SU-DHL-6 (cell line): ENCODE results near the gene ZNF518A.

ENCODE experiments used
- H2AFZ ChIP-seq: fragments of 200-600 bp; sonication (generic); 2 replicates; pipeline ENCODE4 v1.6.1; 2014; ENCODE audit warnings: low read depth, mild to moderate bottlenecking, moderate library complexity, mixed read lengths, antibody characterized with exemption, low read length; ENCODE audit not compliant: severe bottlenecking
- H3F3A ChIP-seq: fragments of 200-600 bp; shearing (Covaris generic); 2 replicates; pipeline ENCODE4 v1.6.0; 2016; ENCODE audit warnings: antibody characterized with exemption, mild to moderate bottlenecking; ENCODE audit not compliant: insufficient read depth
- H3K27ac ChIP-seq: fragments of 200-600 bp; sonication (generic); 2 replicates; pipeline ENCODE4 v1.5.1; 2016; ENCODE audit warnings: low read depth, mild to moderate bottlenecking, low read length, moderate library complexity, mixed read lengths
- H3K27me3 ChIP-seq: fragments of 200-600 bp; sonication (generic), shearing (Covaris generic); 2 replicates; pipeline ENCODE4 v1.6.0; 2014; ENCODE audit warnings: mild to moderate bottlenecking, low read length
- H3K36me3 ChIP-seq: fragments of 200-600 bp; sonication (generic); 2 replicates; pipeline ENCODE4 v1.6.1; 2014; ENCODE audit warnings: mild to moderate bottlenecking, low read length, mixed read lengths
- H3K4me2 ChIP-seq: fragments of 300-600, 200-600 bp; shearing (Covaris generic), sonication (generic); 2 replicates; pipeline ENCODE4 v1.6.0; 2014; ENCODE audit warnings: low read length, low read depth, mild to moderate bottlenecking; ENCODE audit not compliant: poor library complexity, severe bottlenecking
- H3K4me3 ChIP-seq: fragments of 200-600 bp; sonication (generic); 2 replicates; pipeline ENCODE4 v1.5.1; 2014; ENCODE audit warnings: antibody characterized with exemption, low read length, mild to moderate bottlenecking, mixed read lengths; ENCODE audit not compliant: insufficient read depth, poor library complexity, severe bottlenecking
- H3K79me2 ChIP-seq: fragments of 200-600 bp; sonication (generic); 2 replicates; pipeline ENCODE4 v1.6.1; 2014; ENCODE audit warnings: mild to moderate bottlenecking, low read length, moderate library complexity; ENCODE audit not compliant: insufficient read depth
- H3K9ac ChIP-seq: fragments of 200-600 bp; sonication (generic); 2 replicates; pipeline ENCODE4 v1.7.0; 2014; ENCODE audit warnings: mild to moderate bottlenecking, low read length
- H3K9me2 ChIP-seq: fragments of 200-600 bp; sonication (generic); replicated peaks from 2 replicates; pipeline ENCODE4 v1.6.1; 2014; ENCODE audit warnings: low read length; ENCODE audit not compliant: insufficient read depth
- H3K9me3 ChIP-seq: fragments of 200-600 bp; sonication (generic); 2 replicates; pipeline ENCODE4 v1.6.1; 2014; ENCODE audit warnings: low read length, mixed read lengths; ENCODE audit not compliant: insufficient read depth
- H4K20me1 ChIP-seq: fragments of 200-600 bp; sonication (generic); 2 replicates; pipeline ENCODE4 v1.6.1; 2014; ENCODE audit warnings: low read depth, mild to moderate bottlenecking, antibody characterized with exemption, low read length, moderate library complexity, mixed read lengths
- CTCF ChIP-seq: fragments of 200-600 bp; sonication (generic); IDR thresholded peaks from one replicate; pipeline ENCODE4 v1.5.1; 2017; ENCODE audit warnings: antibody characterized with exemption, mild to moderate bottlenecking, low read length, moderate library complexity; ENCODE audit not compliant: insufficient read depth, poor library complexity, severe bottlenecking
- EZH2phosphoT487 ChIP-seq: fragments of 200-600 bp; sonication (generic), shearing (Covaris generic); conservative IDR thresholded peaks from 2 replicates; pipeline ENCODE4 v1.6.1; 2018; ENCODE audit warnings: mild to moderate bottlenecking, antibody characterized with exemption, low read length, moderate library complexity, mixed read lengths

Gene ZNF518A

GRCh38 chr10:96089116-96089515 lies 41.0 kb upstream of the ZNF518A start:
- peak overlapping the region; percentile 83 for H3K27ac ChIP-seq
- H3K4me2 ChIP-seq: peak overlapping the region; percentile 80
- no peak for TF ChIP-seq CTCF
- no peak for TF ChIP-seq EZH2phosphoT487
- no peaks in the 10 kb centered on the region; the same call in 1 of the 2 replicates for H3K36me3 ChIP-seq
- peaks cover 19% of the 10 kb centered on the region; the same call in 1 of the 2 replicates for H3F3A ChIP-seq
- H3K79me2 ChIP-seq: no peaks in the 10 kb centered on the region
- H3K27me3 ChIP-seq: no peaks in the 10 kb centered on the region
- H3K9me2 ChIP-seq: no peaks in the 10 kb centered on the region
- H2AFZ ChIP-seq: peak overlapping the region; percentile 97
- no peaks in the 10 kb centered on the region; the same call in 1 of the 2 replicates for H3K9me3 ChIP-seq
- peak overlapping the region; percentile 68 for H3K4me3 ChIP-seq
- H4K20me1 ChIP-seq: no peaks in the 10 kb centered on the region
- H3K9ac ChIP-seq: peak overlapping the region; percentile 75

DNA sequence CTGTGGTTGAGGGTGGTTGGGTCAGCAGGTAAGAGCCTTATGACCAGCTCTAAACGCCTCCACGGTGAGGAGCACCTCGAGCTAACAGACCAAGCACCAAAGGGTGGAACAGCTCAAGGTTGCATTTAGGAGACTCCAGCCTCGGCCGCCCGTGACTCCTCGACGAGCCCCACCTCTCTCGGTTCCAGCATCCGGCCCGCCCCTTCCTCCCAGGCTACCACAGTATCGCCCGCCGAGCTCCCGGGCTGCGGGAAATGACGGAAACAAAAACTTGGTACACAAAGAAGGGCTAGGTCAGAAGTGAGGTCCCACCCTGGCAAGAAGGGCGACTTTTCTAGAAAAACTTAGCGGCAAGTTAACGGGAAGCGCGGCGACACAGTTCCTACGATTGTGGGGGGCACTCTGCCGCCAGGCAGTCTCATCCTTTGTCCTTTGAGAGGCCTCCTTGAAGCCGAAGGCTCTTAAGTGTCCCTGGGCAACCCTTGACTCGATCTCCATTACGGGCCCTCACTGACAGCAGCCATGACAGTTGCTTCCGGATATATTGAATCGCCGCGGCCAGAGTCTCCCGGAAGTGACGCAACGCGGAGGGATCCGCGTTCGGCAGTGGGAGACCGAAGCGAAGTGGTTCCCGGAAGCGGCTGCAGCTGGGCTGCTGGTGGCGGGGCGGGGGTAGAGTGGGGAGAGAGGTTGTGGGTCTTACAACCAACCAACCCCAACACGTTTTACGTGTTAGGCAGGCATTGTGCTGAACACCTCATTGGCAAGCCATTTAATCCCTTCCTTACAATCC lies 40.2 kb upstream of the ZNF518A start:
- peak overlapping the region; percentile 68 for H3K4me3 ChIP-seq
- no peaks in the 10 kb centered on the region for H3K9me2 ChIP-seq
- no peaks in the 10 kb centered on the region; the same call in 1 of the 2 replicates for H3K36me3 ChIP-seq
- peaks cover 19% of the 10 kb centered on the region; the same call in 1 of the 2 replicates for H3F3A ChIP-seq
- peak overlapping the region; percentile 83 for H3K27ac ChIP-seq
- H3K79me2 ChIP-seq: no peaks in the 10 kb centered on the region
- H4K20me1 ChIP-seq: no peaks in the 10 kb centered on the region
- H3K9me3 ChIP-seq: no peaks in the 10 kb centered on the region; the same call in 1 of the 2 replicates
- H3K9ac ChIP-seq: peak overlapping the region; percentile 75
- H3K4me2 ChIP-seq: peak overlapping the region; percentile 80
- no peak for TF ChIP-seq EZH2phosphoT487
- no peak for TF ChIP-seq CTCF
- peak overlapping the region; percentile 97 for H2AFZ ChIP-seq
- H3K27me3 ChIP-seq: no peaks in the 10 kb centered on the region

- H3K4me2 ChIP-seq: peak overlapping the region; percentile 80
- no peaks in the 10 kb centered on the region; the same call in 1 of the 2 replicates for H3K36me3 ChIP-seq
- no peak for TF ChIP-seq EZH2phosphoT487
- peak overlapping the region; percentile 68 for H3K4me3 ChIP-seq
- peak overlapping the region; percentile 75 for H3K9ac ChIP-seq
- H3F3A ChIP-seq: peaks cover 19% of the 10 kb centered on the region; the same call in 1 of the 2 replicates
- no peaks in the 10 kb centered on the region; the same call in 1 of the 2 replicates for H3K9me3 ChIP-seq
- peak overlapping the region; percentile 83 for H3K27ac ChIP-seq
- H3K27me3 ChIP-seq: no peaks in the 10 kb centered on the region
- H3K79me2 ChIP-seq: no peaks in the 10 kb centered on the region
- no peaks in the 10 kb centered on the region for H3K9me2 ChIP-seq
- H4K20me1 ChIP-seq: no peaks in the 10 kb centered on the region
- peak overlapping the region; percentile 97 for H2AFZ ChIP-seq
Observed at GRCh38 chr10:96090463-96090800, 39.7 kb upstream of the ZNF518A start.
